ENCODE measurements around the gene CYTH1.
A peak's percentile ranks its signal among the peaks of the same experiment; 100 is the strongest.

Gene CYTH1

DNA sequence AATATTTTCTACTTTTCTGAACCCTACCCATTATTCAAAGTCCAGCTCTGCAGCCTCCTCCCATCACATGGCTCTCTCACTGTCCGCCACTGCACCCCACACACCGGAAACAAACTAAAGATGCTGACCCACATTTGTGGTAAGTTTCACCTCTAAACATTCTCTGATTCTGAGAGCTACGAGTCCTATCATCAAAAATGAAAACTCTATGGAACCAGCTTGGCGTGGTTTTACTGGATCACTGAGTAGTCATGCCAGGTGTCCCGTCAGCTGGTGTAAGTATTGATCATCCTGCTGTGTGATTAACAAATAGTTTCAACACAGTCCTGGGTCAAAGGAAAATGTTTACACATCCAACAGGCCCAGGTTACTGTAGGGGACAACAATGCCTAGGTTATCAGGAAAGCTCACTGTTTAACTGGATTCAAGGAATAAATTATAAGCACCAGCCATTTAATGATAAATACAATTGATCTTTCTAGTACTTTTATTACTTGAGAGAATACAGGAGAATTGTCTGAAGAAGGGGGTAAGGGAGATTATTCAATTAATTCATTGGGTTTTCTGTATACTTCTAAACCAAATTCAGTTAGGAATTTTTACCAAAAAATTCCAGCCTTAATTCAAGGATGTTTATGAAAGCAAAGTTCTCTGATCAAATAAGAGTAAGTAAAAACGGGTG lies 33.9 kb downstream of the CYTH1 start:
- CTCF ChIA-PET, result interaction anchor here (0.6 to 1.1 kb wide), 2 partner anchors 23 to 40 kb away, joined by 3 to 6 read pairs; no protein-coding TSS in a partner anchor
- TF ChIP-seq CTBP1 (IDR thresholded peaks at IDR 0.05; ENCODE audit: borderline replicate concordance) (no peak), FOXK2 (IDR thresholded peaks at IDR 0.05) (no peak), ELF4 (IDR thresholded peaks at IDR 0.05) (no peak), FOXA1 (IDR thresholded peaks at IDR 0.05) (no peak), SUZ12 (IDR thresholded peaks at IDR 0.05) (no peak), TARDBP (IDR thresholded peaks at IDR 0.05) (no peak), SP1 (IDR thresholded peaks at IDR 0.05) (no peak), ARNT (IDR thresholded peaks at IDR 0.05) (no peak), LEF1 (IDR thresholded peaks at IDR 0.05; ENCODE audit: borderline replicate concordance) (no peak), BHLHE40 (IDR thresholded peaks at IDR 0.05; ENCODE audit: borderline replicate concordance) (no peak), L3MBTL2 (conservative IDR thresholded peaks at IDR 0.05) (no peak), FOXM1 (IDR thresholded peaks at IDR 0.05; ENCODE audit: borderline replicate concordance) (no peak), ZNF384 (IDR thresholded peaks at IDR 0.05) (no peak), NFRKB (IDR thresholded peaks at IDR 0.05) (no peak), HDGF (IDR thresholded peaks at IDR 0.05; ENCODE audit: borderline replicate concordance) (no peak)
- TF ChIP-seq, protein P1, sequence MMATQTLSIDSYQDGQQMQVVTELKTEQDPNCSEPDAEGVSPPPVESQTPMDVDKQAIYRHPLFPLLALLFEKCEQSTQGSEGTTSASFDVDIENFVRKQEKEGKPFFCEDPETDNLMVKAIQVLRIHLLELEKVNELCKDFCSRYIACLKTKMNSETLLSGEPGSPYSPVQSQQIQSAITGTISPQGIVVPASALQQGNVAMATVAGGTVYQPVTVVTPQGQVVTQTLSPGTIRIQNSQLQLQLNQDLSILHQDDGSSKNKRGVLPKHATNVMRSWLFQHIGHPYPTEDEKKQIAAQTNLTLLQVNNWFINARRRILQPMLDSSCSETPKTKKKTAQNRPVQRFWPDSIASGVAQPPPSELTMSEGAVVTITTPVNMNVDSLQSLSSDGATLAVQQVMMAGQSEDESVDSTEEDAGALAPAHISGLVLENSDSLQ (IDR thresholded peaks at IDR 0.05), result no peak
- POLR2A ChIA-PET, result no interaction called here
- DNase-seq (ENCODE audit: extremely low spot score), result no peak

DNA sequence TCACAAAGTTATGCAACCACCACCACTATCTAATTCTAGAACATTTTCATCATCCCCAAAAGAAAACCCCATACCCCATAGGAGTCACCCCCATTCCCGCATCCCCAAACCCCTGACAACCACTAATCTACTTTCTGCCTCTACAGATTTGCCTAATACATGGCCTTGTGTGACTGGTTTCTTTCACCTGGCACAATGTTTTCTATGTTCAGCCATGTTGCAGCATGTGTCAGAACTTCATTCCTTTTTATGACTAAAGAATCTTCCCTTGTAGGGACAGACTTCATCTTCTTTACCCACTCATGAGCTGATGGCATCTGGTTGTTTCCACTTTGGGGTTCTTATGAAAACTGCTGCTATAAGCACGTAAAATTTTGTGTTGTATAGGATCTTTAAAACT lies 34.6 kb downstream of the CYTH1 start:
- no peak for TF ChIP-seq ZNF384 (IDR thresholded peaks at IDR 0.05)
- no peak for TF ChIP-seq SUZ12 (IDR thresholded peaks at IDR 0.05)
- TF ChIP-seq FOXK2 (IDR thresholded peaks at IDR 0.05), result no peak
- no peak for TF ChIP-seq HDGF (IDR thresholded peaks at IDR 0.05; ENCODE audit: borderline replicate concordance)
- TF ChIP-seq L3MBTL2 (conservative IDR thresholded peaks at IDR 0.05), result no peak
- no peak for TF ChIP-seq LEF1 (IDR thresholded peaks at IDR 0.05; ENCODE audit: borderline replicate concordance)
- no peak for TF ChIP-seq TARDBP (IDR thresholded peaks at IDR 0.05)
- ChIA-PET CTCF (interaction anchor here (0.6 to 2.1 kb wide), 3 partner anchors 11 to 39 kb away, joined by 3 to 6 read pairs (median 6); no protein-coding TSS in a partner anchor), POLR2A (no interaction called here)
- no peak for DNase-seq (ENCODE audit: extremely low spot score)

DNA sequence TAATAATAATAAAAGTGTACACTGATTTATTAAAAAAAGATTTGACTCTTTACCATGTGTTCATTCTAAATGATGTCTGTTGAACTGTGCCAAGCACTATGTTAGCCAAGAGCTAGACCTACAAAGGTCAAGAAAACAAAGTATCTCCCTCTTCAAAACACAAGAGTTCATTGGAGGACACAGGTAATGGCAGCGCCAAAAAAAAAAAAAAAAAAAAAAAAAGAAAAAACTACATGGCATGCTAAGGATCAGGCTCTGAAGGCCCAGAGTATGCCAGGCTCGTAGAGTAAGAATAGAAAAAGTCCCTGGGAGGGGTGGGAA lies 35.2 kb downstream of the CYTH1 start:
- POLR2A ChIA-PET, result no interaction called here

DNA sequence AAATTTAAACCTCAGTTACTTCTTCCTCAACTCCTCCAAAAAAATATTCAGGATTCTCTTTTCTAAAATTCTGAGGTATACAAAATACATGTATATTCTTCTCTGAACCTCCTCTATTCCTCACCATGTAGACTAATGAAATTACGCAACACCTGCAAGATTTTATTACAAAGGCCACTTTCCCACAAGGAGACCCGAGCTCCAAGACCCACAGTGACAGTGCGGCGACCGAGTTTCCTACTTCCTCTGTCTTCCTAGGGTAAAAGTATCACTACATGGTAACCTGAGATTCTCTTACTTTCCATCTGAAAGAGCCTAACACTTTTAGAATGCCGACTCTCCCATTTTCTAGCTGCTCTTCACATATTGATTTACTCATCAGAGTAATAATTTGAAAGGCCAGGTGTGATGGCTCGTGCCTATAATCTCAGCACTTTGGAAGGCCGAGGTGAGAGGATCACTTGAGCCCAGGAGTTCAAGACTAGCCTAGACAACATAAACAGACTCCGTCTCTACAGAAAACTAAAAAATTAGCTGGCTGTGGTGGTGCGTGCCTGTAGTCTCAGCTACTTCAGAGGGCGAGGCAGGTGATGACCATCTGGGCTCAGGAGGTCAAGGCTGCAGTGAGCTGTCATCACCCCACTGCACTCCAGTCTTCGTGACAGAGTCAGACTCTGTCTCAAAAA lies 35.7 kb downstream of the CYTH1 start:
- DNase-seq (ENCODE audit: extremely low spot score), result no peak
- TF ChIP-seq TARDBP (IDR thresholded peaks at IDR 0.05) (no peak), FOXM1 (IDR thresholded peaks at IDR 0.05; ENCODE audit: borderline replicate concordance) (no peak), SP1 (IDR thresholded peaks at IDR 0.05) (no peak), ELF4 (IDR thresholded peaks at IDR 0.05) (no peak), ZNF384 (IDR thresholded peaks at IDR 0.05) (no peak)
- CTCF ChIA-PET, result interaction anchor here (1.5 to 2.1 kb wide), 2 partner anchors 10 to 13 kb away, joined by 3 to 6 read pairs; no protein-coding TSS in a partner anchor
- POLR2A ChIA-PET, result no interaction called here

More for the DNA sequence above, 35.2 kb downstream of the CYTH1 start:
- DNase-seq (ENCODE audit: extremely low spot score), result no peak
- CTCF ChIA-PET, result interaction anchor here (2.1 kb wide), 1 partner anchor 11 kb away, joined by 6 read pairs; no protein-coding TSS in a partner anchor
- no peak for TF ChIP-seq FOXA1 (IDR thresholded peaks at IDR 0.05)
- no peak for TF ChIP-seq SUZ12 (IDR thresholded peaks at IDR 0.05)
- TF ChIP-seq TARDBP (IDR thresholded peaks at IDR 0.05), result no peak
- TF ChIP-seq FOXM1 (IDR thresholded peaks at IDR 0.05; ENCODE audit: borderline replicate concordance), result no peak
- TF ChIP-seq LEF1 (IDR thresholded peaks at IDR 0.05; ENCODE audit: borderline replicate concordance), result no peak
- TF ChIP-seq HDGF (IDR thresholded peaks at IDR 0.05; ENCODE audit: borderline replicate concordance), result no peak
- no peak for TF ChIP-seq BHLHE40 (IDR thresholded peaks at IDR 0.05; ENCODE audit: borderline replicate concordance)
- TF ChIP-seq NFRKB (IDR thresholded peaks at IDR 0.05), result no peak
- TF ChIP-seq FOXK2 (IDR thresholded peaks at IDR 0.05), result no peak
- TF ChIP-seq SP1 (IDR thresholded peaks at IDR 0.05), result no peak
- no peak for TF ChIP-seq ELF4 (IDR thresholded peaks at IDR 0.05)
- TF ChIP-seq L3MBTL2 (conservative IDR thresholded peaks at IDR 0.05), result no peak
- TF ChIP-seq CTBP1 (IDR thresholded peaks at IDR 0.05; ENCODE audit: borderline replicate concordance), result no peak
- no peak for TF ChIP-seq ZNF384 (IDR thresholded peaks at IDR 0.05)
- no peak for TF ChIP-seq ARNT (IDR thresholded peaks at IDR 0.05)
- TF ChIP-seq, protein P1 (IDR thresholded peaks at IDR 0.05), result no peak

DNA sequence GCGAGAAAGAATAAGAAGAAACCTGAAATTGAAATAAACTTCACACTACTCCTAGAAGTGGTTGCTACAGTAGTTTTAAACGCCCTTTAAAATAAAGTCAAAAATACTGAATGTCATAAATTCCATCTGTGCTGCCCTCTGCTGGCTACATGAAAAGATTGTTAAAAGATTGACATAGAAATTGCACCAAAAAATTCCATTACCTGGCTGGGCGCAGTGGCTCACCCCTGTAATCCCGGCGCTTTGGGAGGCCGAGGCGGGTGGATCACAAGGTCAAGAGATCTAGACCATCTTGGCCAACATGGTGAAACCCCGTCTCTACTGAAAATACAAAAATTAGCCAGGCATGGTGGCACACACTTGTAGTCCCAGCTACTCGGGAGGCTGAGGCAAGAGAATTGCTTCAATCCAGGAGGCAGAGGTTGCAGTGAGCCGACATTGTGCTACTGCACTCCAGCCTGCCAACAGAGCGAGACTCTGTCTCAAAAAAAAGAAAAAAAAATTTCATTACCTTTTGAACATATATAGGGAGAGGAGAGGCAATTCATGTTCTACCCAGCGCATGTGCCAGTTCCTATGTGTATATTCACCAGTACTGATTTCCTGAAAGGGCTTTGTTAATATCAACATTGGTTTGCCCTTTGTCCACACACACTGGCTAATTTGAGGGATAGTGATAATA lies 36.5 kb downstream of the CYTH1 start:
- POLR2A ChIA-PET, result no interaction called here
- DNase-seq (ENCODE audit: extremely low spot score), result no peak
- TF ChIP-seq, protein P1 (IDR thresholded peaks at IDR 0.05), result peak; percentile 39; the same call in 1 of the 2 replicates
- TF ChIP-seq SUZ12 (IDR thresholded peaks at IDR 0.05) (no peak), LEF1 (IDR thresholded peaks at IDR 0.05; ENCODE audit: borderline replicate concordance) (no peak), SP1 (IDR thresholded peaks at IDR 0.05) (no peak)
- CTCF ChIA-PET, result interaction anchor here (0.7 to 2.1 kb wide), 3 partner anchors 10 to 494 kb away, joined by 3 to 6 read pairs (median 4); no protein-coding TSS in a partner anchor

Measured in HEK293T (cell line).